Epithelial cell of prostate (primary cell): ENCODE measurements around the gene PDGFC.
A peak's percentile ranks its signal among the peaks of the same experiment; 100 is the strongest.

ENCODE experiments used
- DNase-seq: peaks from one replicate; pipeline ENCODE4 v3.0.0-alpha.2; 2011; ENCODE audit warnings: low read depth, low spot score
- H3K27ac ChIP-seq: fragments of 450-650 bp; 2 replicates; pipeline ENCODE4 v1.5.1; 2017; ENCODE audit warnings: mild to moderate bottlenecking

PDGFC gene

GRCh38 chr4:156766846-156767245, 204.8 kb downstream of the PDGFC start:
- no peak for DNase-seq
- no peak overlapping the region for H3K27ac ChIP-seq

- no peak overlapping the region for H3K27ac ChIP-seq
- DNase-seq, result no peak
Observed at GRCh38 chr4:156765277-156765676, 206.3 kb downstream of the PDGFC start.

GRCh38 chr4:156764846-156765245, 206.8 kb downstream of the PDGFC start:
- no peak overlapping the region for H3K27ac ChIP-seq
- no peak for DNase-seq

GRCh38 chr4:156764145-156764544, 207.5 kb downstream of the PDGFC start:
- DNase-seq, result no peak
- no peak overlapping the region for H3K27ac ChIP-seq

- H3K27ac ChIP-seq, result no peak overlapping the region
- no peak for DNase-seq
Observed at GRCh38 chr4:156763511-156763910, 208.1 kb downstream of the PDGFC start.

GRCh38 chr4:156762851-156763250, 208.7 kb downstream of the PDGFC start:
- DNase-seq, result no peak
- H3K27ac ChIP-seq, result no peak overlapping the region

- DNase-seq, result no peak
- H3K27ac ChIP-seq, result no peak overlapping the region
Observed at GRCh38 chr4:156756118-156756517, 215.5 kb downstream of the PDGFC start.

- H3K27ac ChIP-seq, result no peak overlapping the region
- no peak for DNase-seq
Observed at GRCh38 chr4:156754832-156755570, 216.6 kb downstream of the PDGFC start.

GRCh38 chr4:156751486-156751885, 220.1 kb downstream of the PDGFC start:
- peak overlapping the region; percentile 31 for H3K27ac ChIP-seq
- no peak for DNase-seq

GRCh38 chr4:156749426-156750403, 221.9 kb downstream of the PDGFC start:
- H3K27ac ChIP-seq, result no peak overlapping the region
- DNase-seq, result no peak

- DNase-seq, result no peak
Observed at GRCh38 chr4:156746111-156746510, 225.5 kb downstream of the PDGFC start.

GRCh38 chr4:156738766-156739165, 232.8 kb downstream of the PDGFC start:
- no peak overlapping the region for H3K27ac ChIP-seq
- no peak for DNase-seq

More at GRCh38 chr4:156746111-156746510, 225.5 kb downstream of the PDGFC start:
- no peak overlapping the region for H3K27ac ChIP-seq

GRCh38 chr4:156734965-156735895, 236.4 kb downstream of the PDGFC start:
- H3K27ac ChIP-seq, result peak overlapping the region; percentile 30
- DNase-seq, result no peak

- DNase-seq, result no peak
- no peak overlapping the region for H3K27ac ChIP-seq
Observed at GRCh38 chr4:156733582-156733981, 238.0 kb downstream of the PDGFC start.

GRCh38 chr4:156732634-156733033, 239.0 kb downstream of the PDGFC start:
- no peak for DNase-seq
- no peak overlapping the region for H3K27ac ChIP-seq

- DNase-seq, result no peak
- H3K27ac ChIP-seq, result no peak overlapping the region
Observed at GRCh38 chr4:156729416-156729815, 242.2 kb downstream of the PDGFC start.

GRCh38 chr4:156725257-156725656, 246.3 kb downstream of the PDGFC start:
- H3K27ac ChIP-seq, result no peak overlapping the region
- no peak for DNase-seq

- H3K27ac ChIP-seq, result no peak overlapping the region
- DNase-seq, result no peak
Observed at GRCh38 chr4:156723951-156724668, 247.5 kb downstream of the PDGFC start.

- DNase-seq, result no peak
- H3K27ac ChIP-seq, result no peak overlapping the region
Observed at GRCh38 chr4:156718226-156718625, 253.4 kb downstream of the PDGFC start.
